Lower leg skin (tissue), 3 donors: ENCODE data around the gene USF1.

Experiments
- CTCF ChIP-seq, 3 donors: fragments of 450-650 bp; IDR thresholded peaks; one replicate each; pipeline ENCODE4 v1.5.1; 2016; ENCODE audit warnings: antibody characterized with exemption in 3 of 3, mild to moderate bottlenecking in 3 of 3, moderate library complexity in 2 of 3
- POLR2A ChIP-seq, 2 donors: fragments of 450-650 bp; IDR thresholded peaks; one replicate each; pipeline ENCODE4 v1.6.1; 2016 to 2017; ENCODE audit warnings: antibody characterized with exemption in 2 of 2, mild to moderate bottlenecking in 1 of 2, moderate library complexity in 1 of 2

GRCh38 chr1:161061419-161061818 is 15.6 kb upstream of the USF1 start:
- no peak for TF ChIP-seq POLR2A (IDR thresholded peaks at IDR 0.05)
- no peak for TF ChIP-seq CTCF (IDR thresholded peaks at IDR 0.05)
